ENCODE results near the gene IGFBP4. TPM values are rescaled to one million over a fixed set of nuclear protein-coding genes. Genes with fewer than 3 reads are reported as not detected.

IGFBP4 gene
- total RNA-seq, 6 experiments from 2014 or later: 575 to 816 (median 659) TPM

DNA sequence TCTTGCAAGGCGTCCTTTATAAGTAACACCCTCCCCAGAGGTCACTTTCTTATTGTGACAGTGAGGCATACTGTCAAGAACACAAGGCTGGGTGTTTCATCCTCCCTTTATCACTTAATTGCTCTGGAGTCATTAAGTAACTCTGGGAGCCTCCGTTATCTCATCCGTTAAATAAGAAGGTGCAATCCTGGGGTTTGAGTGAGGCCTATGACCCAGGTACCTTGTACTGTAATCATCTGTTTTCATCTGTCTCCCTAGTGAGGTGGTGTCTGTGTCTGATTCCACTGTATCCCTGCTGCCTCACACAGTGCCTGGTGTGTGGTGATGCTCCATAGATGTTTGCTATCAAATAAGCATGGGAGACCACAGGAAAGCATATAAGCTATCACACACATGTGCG, 40.4 kb downstream of the IGFBP4 start:
- Mint-ChIP-seq H3K9me3 (no peaks in the 10 kb centered on the region), H3K4me1 (ENCODE audit: low read depth) (peaks cover 78% of the 10 kb centered on the region), H3K27ac (0 out of 2 replicates have a peak overlapping the region, but pooled peaks have one; percentile 15), H3K27me3 (ENCODE audit: insufficient read depth) (peaks cover 2% of the 10 kb centered on the region; the same call in 1 of the 2 replicates), H3K36me3 (ENCODE audit: low read depth) (no peaks in the 10 kb centered on the region), H3K4me3 (no peak overlapping the region)
- TF ChIP-seq CTCF (IDR thresholded peaks at IDR 0.05): no peak
- no peak for DNase-seq

- no peaks in the 10 kb centered on the region for H3K36me3 Mint-ChIP-seq (ENCODE audit: low read depth)
- DNase-seq: no peak
- peaks cover 80% of the 10 kb centered on the region for H3K4me1 Mint-ChIP-seq (ENCODE audit: low read depth)
- peak overlapping the region; percentile 97 for H3K27ac Mint-ChIP-seq
- no peaks in the 10 kb centered on the region for H3K9me3 Mint-ChIP-seq
- H3K27me3 Mint-ChIP-seq (ENCODE audit: insufficient read depth): peaks cover 2% of the 10 kb centered on the region; the same call in 1 of the 2 replicates
- no peak for TF ChIP-seq CTCF (IDR thresholded peaks at IDR 0.05)
- H3K4me3 Mint-ChIP-seq: no peak overlapping the region
Measured at GRCh38 chr17:40484285-40484972, 41.2 kb downstream of the IGFBP4 start.

DNA sequence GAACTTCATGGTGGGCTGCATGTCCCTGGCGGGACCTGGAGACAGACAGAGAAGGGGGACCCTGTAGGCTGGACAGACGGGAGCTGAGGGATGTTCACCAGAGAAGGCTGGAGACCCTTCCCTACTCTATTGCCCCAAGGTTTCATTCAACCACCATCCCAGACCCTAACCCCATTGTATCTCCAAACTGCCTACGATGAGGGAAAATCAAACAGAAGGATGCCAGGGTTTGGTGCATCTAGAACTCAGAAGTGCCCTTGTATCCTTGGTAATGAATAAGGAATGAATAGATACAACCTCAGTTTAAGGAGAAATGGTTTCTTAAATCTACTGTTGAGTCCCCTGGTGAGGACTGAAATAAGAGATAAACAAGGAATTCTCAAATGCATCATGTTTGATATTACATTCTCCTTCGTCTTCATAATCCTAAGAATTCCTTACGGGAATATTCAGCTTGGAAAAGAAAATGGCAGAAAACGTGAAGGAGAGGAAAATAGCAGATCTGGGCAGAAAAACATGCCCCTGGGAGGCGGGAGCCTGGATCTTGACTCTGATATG, 41.8 kb downstream of the IGFBP4 start:
- H3K4me1 Mint-ChIP-seq (ENCODE audit: low read depth): peaks cover 83% of the 10 kb centered on the region
- TF ChIP-seq CTCF (IDR thresholded peaks at IDR 0.05): no peak
- no peaks in the 10 kb centered on the region for H3K9me3 Mint-ChIP-seq
- H3K27me3 Mint-ChIP-seq (ENCODE audit: insufficient read depth): peaks cover 2% of the 10 kb centered on the region; the same call in 1 of the 2 replicates
- H3K36me3 Mint-ChIP-seq (ENCODE audit: low read depth): no peaks in the 10 kb centered on the region
- peak overlapping the region; percentile 73 for H3K4me3 Mint-ChIP-seq
- H3K27ac Mint-ChIP-seq: peak overlapping the region; percentile 97
- no peak for DNase-seq

DNA sequence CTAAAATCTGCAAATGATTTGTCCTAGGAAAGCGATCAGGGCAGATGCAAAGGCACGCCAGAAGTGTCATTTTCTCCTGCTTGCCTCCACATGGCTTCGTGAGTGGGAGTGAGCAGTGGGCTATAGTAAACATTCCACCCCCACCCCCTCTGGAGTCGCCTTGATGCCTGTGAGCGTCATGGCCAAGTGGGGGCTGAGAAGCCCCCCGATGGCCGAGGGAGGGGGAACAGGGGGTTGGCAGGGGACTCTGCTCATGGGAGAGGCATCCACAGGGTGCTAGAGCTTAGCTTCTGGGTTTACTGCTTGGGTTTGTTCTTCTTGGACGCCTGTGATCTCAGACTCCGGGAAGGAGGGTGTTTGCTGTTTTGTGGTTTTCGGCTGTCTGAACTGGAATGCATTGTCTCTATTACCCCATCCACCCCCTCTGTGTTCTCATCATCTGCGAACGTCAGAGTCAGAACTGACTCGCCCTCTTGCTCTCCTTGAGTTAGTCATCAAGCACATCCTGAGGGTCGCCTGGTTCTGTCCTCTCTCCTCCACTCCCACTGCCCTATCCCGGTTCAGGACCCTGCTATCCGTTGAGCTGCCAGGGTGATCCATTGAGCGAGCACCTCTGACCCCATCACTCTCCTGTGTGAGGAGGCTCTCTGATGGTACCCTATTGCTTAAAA, 42.7 kb downstream of the IGFBP4 start:
- DNase-seq: peak; percentile 98
- H3K4me1 Mint-ChIP-seq (ENCODE audit: low read depth): peaks cover 83% of the 10 kb centered on the region
- H3K4me3 Mint-ChIP-seq: peak overlapping the region; percentile 73
- H3K27me3 Mint-ChIP-seq (ENCODE audit: insufficient read depth): 0 out of 2 replicates have a peak, but pooled peaks cover 2% of the 10 kb centered on the region
- H3K9me3 Mint-ChIP-seq: no peaks in the 10 kb centered on the region
- no peaks in the 10 kb centered on the region for H3K36me3 Mint-ChIP-seq (ENCODE audit: low read depth)
- TF ChIP-seq CTCF (IDR thresholded peaks at IDR 0.05): no peak
- H3K27ac Mint-ChIP-seq: peak overlapping the region; percentile 97

- peak overlapping the region; percentile 73 for H3K4me3 Mint-ChIP-seq
- peaks cover 79% of the 10 kb centered on the region for H3K4me1 Mint-ChIP-seq (ENCODE audit: low read depth)
- 0 out of 2 replicates have a peak, but pooled peaks cover 2% of the 10 kb centered on the region for H3K27me3 Mint-ChIP-seq (ENCODE audit: insufficient read depth)
- H3K27ac Mint-ChIP-seq: peak overlapping the region; percentile 97
- no peaks in the 10 kb centered on the region for H3K9me3 Mint-ChIP-seq
- no peak for TF ChIP-seq CTCF (IDR thresholded peaks at IDR 0.05)
- peak; percentile 53 for DNase-seq
- no peaks in the 10 kb centered on the region for H3K36me3 Mint-ChIP-seq (ENCODE audit: low read depth)
Measured at GRCh38 chr17:40486522-40487370, 43.5 kb downstream of the IGFBP4 start.
